MM.1S (cell line): Measurements from ENCODE around the gene HTATSF1.

Experiments
- DNase-seq: peaks from one replicate; pipeline ENCODE4 v3.0.0-alpha.2; 2015
- H2AFZ ChIP-seq: fragments of 300-600 bp; sonication (generic); 2 replicates; pipeline ENCODE4 v1.6.0; 2016; ENCODE audit warnings: antibody characterized with exemption, low read length
- H3F3A ChIP-seq: fragments of 300-600 bp; sonication (generic); 2 replicates; pipeline ENCODE4 v1.6.1; 2016; ENCODE audit warnings: mild to moderate bottlenecking, antibody characterized with exemption, low read length, moderate library complexity, mixed read lengths; ENCODE audit not compliant: insufficient read depth
- H3K27ac ChIP-seq: fragments of 300-600 bp; sonication (generic); 2 replicates; pipeline ENCODE4 v1.5.1; 2016; ENCODE audit warnings: mild to moderate bottlenecking, low read length
- H3K27me3 ChIP-seq: fragments of 300-600 bp; sonication (generic); replicated peaks from 2 replicates; pipeline ENCODE4 v1.6.0; 2016; ENCODE audit warnings: low read length; ENCODE audit not compliant: insufficient read depth
- H3K36me3 ChIP-seq: fragments of 300-600 bp; sonication (generic); replicated peaks from 2 replicates; pipeline ENCODE4 v1.6.1; 2016; ENCODE audit warnings: mild to moderate bottlenecking, low read length, mixed read lengths; ENCODE audit not compliant: insufficient read depth
- H3K4me1 ChIP-seq: fragments of 300-600 bp; sonication (generic); 2 replicates; pipeline ENCODE4 v1.6.1; 2016; ENCODE audit warnings: low read length, mixed read lengths
- H3K4me2 ChIP-seq: fragments of 300-600 bp; sonication (generic); 2 replicates; pipeline ENCODE4 v1.6.0; 2016; ENCODE audit warnings: low read depth, low read length
- H3K4me3 ChIP-seq: fragments of 300-600 bp; sonication (generic); 2 replicates; pipeline ENCODE4 v1.5.1; 2016; ENCODE audit warnings: low read length, mixed read lengths
- H3K79me2 ChIP-seq: fragments of 300-600 bp; sonication (generic); 2 replicates; pipeline ENCODE4 v1.6.1; 2016; ENCODE audit warnings: mixed run types, low read length, mixed read lengths
- H3K9ac ChIP-seq: fragments of 300-600 bp; sonication (generic); 2 replicates; pipeline ENCODE4 v1.6.1; 2016; ENCODE audit warnings: low read length, mixed read lengths
- H3K9me2 ChIP-seq: fragments of 300-600 bp; sonication (generic); replicated peaks from 2 replicates; pipeline ENCODE4 v1.6.1; 2016; ENCODE audit warnings: mild to moderate bottlenecking, low read length, mixed read lengths; ENCODE audit not compliant: insufficient read depth
- H3K9me3 ChIP-seq: fragments of 300-600 bp; sonication (generic); replicated peaks from 2 replicates; pipeline ENCODE4 v1.6.1; 2016; ENCODE audit warnings: mild to moderate bottlenecking, low read length, mixed read lengths; ENCODE audit not compliant: insufficient read depth
- H4K20me1 ChIP-seq: fragments of 300-600 bp; sonication (generic); 2 replicates; pipeline ENCODE4 v1.6.1; 2016; ENCODE audit warnings: mild to moderate bottlenecking, low read length, moderate library complexity, mixed read lengths; ENCODE audit not compliant: insufficient read depth
- CTCF ChIP-seq: fragments of 300-600 bp; sonication (generic); IDR thresholded peaks from 2 replicates; pipeline ENCODE4 v1.5.1; 2016; ENCODE audit warnings: antibody characterized with exemption, low read length, mixed read lengths
- EZH2 ChIP-seq: fragments of 300-600 bp; sonication (generic); optimal IDR thresholded peaks from 2 replicates; pipeline ENCODE3; 2017; ENCODE audit warnings: low read depth, mild to moderate bottlenecking, antibody characterized with exemption, low read length, mixed read lengths
- EZH2phosphoT487 ChIP-seq: fragments of 300-600 bp; sonication (generic); IDR thresholded peaks from 2 replicates; pipeline ENCODE4 v1.6.1; 2018; ENCODE audit warnings: antibody characterized with exemption, low read length

The HTATSF1 gene

GRCh38 chrX:136541294-136541693 is 43.9 kb downstream of the HTATSF1 start:
- Histone ChIP-seq H3F3A (no peaks in the 10 kb centered on the region), H3K9me3 (no peaks in the 10 kb centered on the region), H3K27ac (no peak overlapping the region), H4K20me1 (no peaks in the 10 kb centered on the region), H3K36me3 (no peaks in the 10 kb centered on the region), H3K79me2 (no peaks in the 10 kb centered on the region), H3K9ac (no peak overlapping the region), H3K27me3 (no peaks in the 10 kb centered on the region), H2AFZ (no peak overlapping the region), H3K4me3 (no peak overlapping the region), H3K4me1 (no peaks in the 10 kb centered on the region), H3K4me2 (no peak overlapping the region), H3K9me2 (no peaks in the 10 kb centered on the region)
- TF ChIP-seq EZH2phosphoT487 (no peak), CTCF (no peak), EZH2 (no peak)
- DNase-seq: no peak

GRCh38 chrX:136542281-136542680 is 44.9 kb downstream of the HTATSF1 start:
- Histone ChIP-seq H3K36me3 (no peaks in the 10 kb centered on the region), H3K9me2 (no peaks in the 10 kb centered on the region), H3K4me2 (no peak overlapping the region), H3K4me1 (no peaks in the 10 kb centered on the region), H3K9ac (no peak overlapping the region), H3K27me3 (no peaks in the 10 kb centered on the region), H2AFZ (no peak overlapping the region), H3F3A (no peaks in the 10 kb centered on the region), H4K20me1 (no peaks in the 10 kb centered on the region), H3K79me2 (no peaks in the 10 kb centered on the region), H3K27ac (no peak overlapping the region), H3K9me3 (no peaks in the 10 kb centered on the region), H3K4me3 (no peak overlapping the region)
- TF ChIP-seq CTCF: no peak
- TF ChIP-seq EZH2: no peak
- no peak for TF ChIP-seq EZH2phosphoT487
- DNase-seq: no peak

GRCh38 chrX:136546371-136546781 is 49.0 kb downstream of the HTATSF1 start:
- Histone ChIP-seq H2AFZ (no peak overlapping the region), H3K9ac (no peak overlapping the region), H3K9me3 (no peaks in the 10 kb centered on the region), H3K4me3 (no peak overlapping the region), H3F3A (no peaks in the 10 kb centered on the region), H3K27me3 (no peaks in the 10 kb centered on the region), H3K9me2 (no peaks in the 10 kb centered on the region), H3K4me1 (no peaks in the 10 kb centered on the region), H3K36me3 (no peaks in the 10 kb centered on the region), H4K20me1 (no peaks in the 10 kb centered on the region), H3K27ac (no peak overlapping the region), H3K4me2 (no peak overlapping the region), H3K79me2 (no peaks in the 10 kb centered on the region)
- no peak for DNase-seq
- TF ChIP-seq EZH2phosphoT487: no peak
- TF ChIP-seq CTCF: no peak
- TF ChIP-seq EZH2: no peak
